Measurements from ENCODE around the gene KRTAP5-8. TPM values are rescaled to one million over a fixed set of nuclear protein-coding genes. Genes with fewer than 3 reads are reported as not detected.

Gene KRTAP5-8
- total and polyA plus RNA-seq, 2 experiments from 2014 or later = not detected

DNA sequence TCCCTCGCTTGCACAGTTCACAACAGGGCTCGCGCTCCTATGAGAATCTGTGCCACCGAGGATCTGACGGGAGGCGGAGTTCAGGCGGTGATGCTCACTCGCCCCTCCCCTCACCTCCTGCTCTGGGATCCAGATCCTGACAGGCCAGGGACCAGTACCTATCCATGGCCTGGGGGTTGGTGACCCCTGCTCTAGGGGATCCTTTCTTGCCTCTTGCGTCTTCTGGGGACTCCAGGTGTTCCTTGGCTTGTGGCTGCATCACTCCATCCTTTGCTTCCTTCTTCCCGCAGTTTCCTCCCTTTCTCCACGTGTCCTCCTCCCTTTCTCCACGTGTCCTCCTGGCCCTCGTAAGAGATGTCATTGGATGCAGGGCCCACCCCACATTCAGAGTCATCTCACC lies 41.4 kb upstream of the KRTAP5-8 start:
- no peaks in the 10 kb centered on the region for H3K79me2 ChIP-seq (ENCODE audit: insufficient read depth)
- DNase-seq = no peak
- no peak overlapping the region for H3K4me2 ChIP-seq (ENCODE audit: unreplicated experiment)
- no peak overlapping the region for H3K9ac ChIP-seq
- no peaks in the 10 kb centered on the region for H3K9me3 ChIP-seq (ENCODE audit: low read depth)
- 90 to 94% methylated on average over 13 of the region's 13 CpGs for WGBS, 2 experiments (ENCODE audit: low coverage in 1 of 2, low lambda C conversion rate in 2 of 2, missing lambda C conversion rate in 2 of 2)
- peaks cover 18% of the 10 kb centered on the region for H3K36me3 ChIP-seq (ENCODE audit: low read depth)
- no peaks in the 10 kb centered on the region for H3K9me2 ChIP-seq (ENCODE audit: insufficient read depth)
- H3K27ac ChIP-seq = no peak overlapping the region
- H3K27me3 ChIP-seq (replicated peaks; ENCODE audit: insufficient read depth) = no peaks in the 10 kb centered on the region
- H3F3A ChIP-seq (ENCODE audit: insufficient read depth) = no peaks in the 10 kb centered on the region
- no peaks in the 10 kb centered on the region for H4K20me1 ChIP-seq (ENCODE audit: insufficient read depth)
- no peak overlapping the region for H3K4me3 ChIP-seq
- TF ChIP-seq EZH2phosphoT487 (IDR thresholded peaks at IDR 0.05; ENCODE audit: insufficient read depth, low read depth) = no peak
- no peak for TF ChIP-seq EZH2 (IDR thresholded peaks at IDR 0.05; ENCODE audit: insufficient read depth, poor library complexity, severe bottlenecking)
- H2AFZ ChIP-seq = no peak overlapping the region
- no peaks in the 10 kb centered on the region for H3K4me1 ChIP-seq (ENCODE audit: insufficient read depth)
- in situ Hi-C loops (cut with MboI) = no loop called here

DNA sequence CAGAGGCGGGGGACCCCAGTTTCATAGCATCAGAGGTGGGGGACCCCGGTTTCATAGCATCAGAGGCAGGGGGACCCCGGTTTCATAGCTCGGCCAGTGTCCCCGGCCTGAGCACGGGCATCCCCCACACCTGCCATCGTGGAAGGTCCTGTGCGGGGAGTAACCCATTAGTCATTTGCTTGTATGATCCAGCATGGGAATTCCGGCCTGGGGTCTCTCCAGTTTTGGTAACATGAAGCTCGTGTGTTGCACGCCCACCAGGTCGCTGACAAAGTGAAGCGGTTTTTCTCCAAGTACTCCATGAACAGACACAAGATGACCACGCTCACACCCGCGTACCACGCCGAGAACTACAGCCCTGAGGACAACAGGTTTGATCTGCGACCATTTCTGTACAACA lies 39.7 kb upstream of the KRTAP5-8 start:
- 95% methylated on average over 19 of the region's 19 CpGs for WGBS, 2 experiments (ENCODE audit: low coverage in 1 of 2, low lambda C conversion rate in 2 of 2, missing lambda C conversion rate in 2 of 2)

DNA sequence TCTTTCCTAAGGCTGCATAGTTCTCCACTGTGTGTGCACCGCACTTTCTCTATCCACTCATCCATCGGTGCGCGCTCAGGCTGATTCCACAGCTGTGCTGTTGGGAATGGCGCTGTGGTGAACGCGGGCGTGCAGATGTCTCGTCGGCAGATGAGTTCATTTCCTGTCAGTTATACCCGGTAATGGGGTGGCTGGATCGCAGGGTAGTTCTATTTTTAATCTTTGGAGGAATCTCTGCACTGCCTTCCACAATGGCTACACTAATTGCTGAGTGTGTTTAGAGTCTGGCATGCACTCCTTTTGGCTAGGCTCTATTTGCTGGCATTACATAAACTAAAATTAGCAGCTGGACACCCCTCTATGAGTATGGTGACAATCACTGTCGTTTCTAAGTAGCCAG lies 38.7 kb upstream of the KRTAP5-8 start:
- Histone ChIP-seq H3K9me3 (ENCODE audit: low read depth) (no peaks in the 10 kb centered on the region), H3K4me3 (no peak overlapping the region), H3K27me3 (replicated peaks; ENCODE audit: insufficient read depth) (no peaks in the 10 kb centered on the region), H3K79me2 (ENCODE audit: insufficient read depth) (no peaks in the 10 kb centered on the region), H3K9ac (no peak overlapping the region), H3F3A (ENCODE audit: insufficient read depth) (no peaks in the 10 kb centered on the region), H4K20me1 (ENCODE audit: insufficient read depth) (no peaks in the 10 kb centered on the region), H3K9me2 (ENCODE audit: insufficient read depth) (no peaks in the 10 kb centered on the region), H2AFZ (no peak overlapping the region), H3K4me2 (ENCODE audit: unreplicated experiment) (no peak overlapping the region), H3K27ac (no peak overlapping the region), H3K36me3 (ENCODE audit: low read depth) (peaks cover 18% of the 10 kb centered on the region), H3K4me1 (ENCODE audit: insufficient read depth) (no peaks in the 10 kb centered on the region)
- DNase-seq = no peak
- 91 to 93% methylated on average over 13 of the region's 13 CpGs for WGBS, 2 experiments (ENCODE audit: low coverage in 1 of 2, low lambda C conversion rate in 2 of 2, missing lambda C conversion rate in 2 of 2)
- TF ChIP-seq EZH2phosphoT487 (IDR thresholded peaks at IDR 0.05; ENCODE audit: insufficient read depth, low read depth) (no peak), EZH2 (IDR thresholded peaks at IDR 0.05; ENCODE audit: insufficient read depth, poor library complexity, severe bottlenecking) (no peak)
- in situ Hi-C loops (cut with MboI) = no loop called here

More for the DNA sequence above, 39.7 kb upstream of the KRTAP5-8 start:
- no peak for TF ChIP-seq EZH2phosphoT487 (IDR thresholded peaks at IDR 0.05; ENCODE audit: insufficient read depth, low read depth)
- TF ChIP-seq EZH2 (IDR thresholded peaks at IDR 0.05; ENCODE audit: insufficient read depth, poor library complexity, severe bottlenecking) = no peak
- in situ Hi-C loops (cut with MboI) = no loop called here
- H3K4me2 ChIP-seq (ENCODE audit: unreplicated experiment) = no peak overlapping the region
- H3K9me2 ChIP-seq (ENCODE audit: insufficient read depth) = no peaks in the 10 kb centered on the region
- H3K4me1 ChIP-seq (ENCODE audit: insufficient read depth) = no peaks in the 10 kb centered on the region
- no peak overlapping the region for H2AFZ ChIP-seq
- no peak for DNase-seq
- no peak overlapping the region for H3K4me3 ChIP-seq
- no peaks in the 10 kb centered on the region for H3K9me3 ChIP-seq (ENCODE audit: low read depth)
- no peaks in the 10 kb centered on the region for H3F3A ChIP-seq (ENCODE audit: insufficient read depth)
- no peaks in the 10 kb centered on the region for H3K27me3 ChIP-seq (replicated peaks; ENCODE audit: insufficient read depth)
- no peaks in the 10 kb centered on the region for H3K79me2 ChIP-seq (ENCODE audit: insufficient read depth)
- H4K20me1 ChIP-seq (ENCODE audit: insufficient read depth) = no peaks in the 10 kb centered on the region
- H3K27ac ChIP-seq = no peak overlapping the region
- H3K36me3 ChIP-seq (ENCODE audit: low read depth) = peaks cover 18% of the 10 kb centered on the region
- no peak overlapping the region for H3K9ac ChIP-seq

DNA sequence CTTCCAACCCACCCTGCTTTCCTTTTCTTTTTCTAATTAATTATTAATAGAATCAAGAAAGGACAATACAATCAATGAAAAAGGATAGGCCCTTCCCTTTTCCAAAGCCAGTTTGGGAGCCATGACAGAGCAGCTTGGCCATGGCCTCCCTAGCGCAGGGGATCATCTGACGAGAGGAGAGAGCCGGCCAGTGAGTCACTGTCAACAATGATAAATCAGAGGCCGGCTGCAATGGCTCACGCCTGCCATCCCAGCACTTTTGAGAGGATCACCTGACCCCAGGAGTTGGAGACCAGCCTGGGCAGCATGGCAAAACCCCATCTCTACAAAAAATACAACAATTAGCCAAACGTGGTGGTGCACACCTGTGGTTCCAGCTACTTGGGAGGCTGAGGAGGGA lies 38.3 kb upstream of the KRTAP5-8 start:
- H3K79me2 ChIP-seq (ENCODE audit: insufficient read depth) = no peaks in the 10 kb centered on the region
- no peaks in the 10 kb centered on the region for H3K4me1 ChIP-seq (ENCODE audit: insufficient read depth)
- no peak overlapping the region for H3K4me3 ChIP-seq
- TF ChIP-seq EZH2 (IDR thresholded peaks at IDR 0.05; ENCODE audit: insufficient read depth, poor library complexity, severe bottlenecking) (no peak), EZH2phosphoT487 (IDR thresholded peaks at IDR 0.05; ENCODE audit: insufficient read depth, low read depth) (no peak)
- peaks cover 18% of the 10 kb centered on the region for H3K36me3 ChIP-seq (ENCODE audit: low read depth)
- H3K27me3 ChIP-seq (replicated peaks; ENCODE audit: insufficient read depth) = no peaks in the 10 kb centered on the region
- no peak overlapping the region for H3K4me2 ChIP-seq (ENCODE audit: unreplicated experiment)
- no peaks in the 10 kb centered on the region for H3K9me3 ChIP-seq (ENCODE audit: low read depth)
- DNase-seq = no peak
- WGBS, 2 experiments (ENCODE audit: low coverage in 1 of 2, low lambda C conversion rate in 2 of 2, missing lambda C conversion rate in 2 of 2) = 82 to 84% methylated on average over 6 of the region's 6 CpGs
- no peaks in the 10 kb centered on the region for H3F3A ChIP-seq (ENCODE audit: insufficient read depth)
- H4K20me1 ChIP-seq (ENCODE audit: insufficient read depth) = no peaks in the 10 kb centered on the region
- H3K27ac ChIP-seq = no peak overlapping the region
- no peak overlapping the region for H3K9ac ChIP-seq
- in situ Hi-C loops (cut with MboI) = no loop called here
- no peaks in the 10 kb centered on the region for H3K9me2 ChIP-seq (ENCODE audit: insufficient read depth)
- no peak overlapping the region for H2AFZ ChIP-seq

DNA sequence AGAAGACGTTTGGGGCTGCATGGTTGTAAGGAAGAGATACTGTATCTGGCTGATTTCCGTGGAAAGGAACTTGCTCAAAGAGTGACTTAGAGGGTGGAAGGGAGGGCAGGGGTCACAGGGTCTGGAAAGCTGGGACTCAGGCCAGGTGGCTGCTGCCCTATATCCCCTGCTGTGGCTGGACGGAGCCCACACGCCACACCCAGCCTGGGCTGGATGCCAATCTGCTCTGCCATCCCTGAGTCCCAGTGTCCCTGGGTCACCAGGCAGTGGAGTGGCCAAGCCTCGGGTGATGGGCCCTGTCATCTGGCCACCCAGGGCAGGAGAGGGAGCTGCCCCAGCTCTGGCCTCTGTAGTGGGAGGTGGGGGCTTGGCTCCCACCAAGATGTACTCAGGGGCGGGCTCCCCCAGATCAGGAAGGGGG lies 37.2 kb upstream of the KRTAP5-8 start:
- H3K9me2 ChIP-seq (ENCODE audit: insufficient read depth) = no peaks in the 10 kb centered on the region
- H3K4me2 ChIP-seq (ENCODE audit: unreplicated experiment) = no peak overlapping the region
- 67 to 74% methylated on average over 6 of the region's 6 CpGs for WGBS, 2 experiments (ENCODE audit: low coverage in 1 of 2, low lambda C conversion rate in 2 of 2, missing lambda C conversion rate in 2 of 2)
- DNase-seq = no peak
- TF ChIP-seq EZH2phosphoT487 (IDR thresholded peaks at IDR 0.05; ENCODE audit: insufficient read depth, low read depth) = no peak
- TF ChIP-seq EZH2 (IDR thresholded peaks at IDR 0.05; ENCODE audit: insufficient read depth, poor library complexity, severe bottlenecking) = no peak
- H3K79me2 ChIP-seq (ENCODE audit: insufficient read depth) = no peaks in the 10 kb centered on the region
- no peaks in the 10 kb centered on the region for H4K20me1 ChIP-seq (ENCODE audit: insufficient read depth)
- no peaks in the 10 kb centered on the region for H3K27me3 ChIP-seq (replicated peaks; ENCODE audit: insufficient read depth)
- H3K36me3 ChIP-seq (ENCODE audit: low read depth) = peaks cover 18% of the 10 kb centered on the region
- in situ Hi-C loops (cut with MboI) = no loop called here
- H3F3A ChIP-seq (ENCODE audit: insufficient read depth) = no peaks in the 10 kb centered on the region
- no peak overlapping the region for H3K9ac ChIP-seq
- no peaks in the 10 kb centered on the region for H3K4me1 ChIP-seq (ENCODE audit: insufficient read depth)
- H3K27ac ChIP-seq = no peak overlapping the region
- H3K4me3 ChIP-seq = no peak overlapping the region
- H2AFZ ChIP-seq = no peak overlapping the region
- H3K9me3 ChIP-seq (ENCODE audit: low read depth) = no peaks in the 10 kb centered on the region
